Uterus (tissue), 4 donors: ENCODE measurements around the gene FGB. TPM values are rescaled to one million over a fixed set of nuclear protein-coding genes. Genes with fewer than 3 reads are reported as not detected.

ENCODE experiments used
- DNase-seq, 2 donors: peaks; one replicate each; pipeline ENCODE4 v3.0.0-alpha.2; 2019 to 2020
- H3K27ac ChIP-seq, 2 donors: fragments of 200-600 bp; sonication (generic); 1 replicate in 1 of 2; 2 replicates in 1 of 2; pipeline ENCODE4 v1.5.1; 2016 to 2018
- H3K27me3 ChIP-seq, 2 donors: fragments of 200-600 bp; sonication (generic); one replicate each; pipeline ENCODE4 v1.5.1; 2018 to 2019; ENCODE audit warnings: control low read depth in 1 of 2
- H3K36me3 ChIP-seq, 2 donors: fragments of 200-600 bp; sonication (generic); one replicate each; pipeline ENCODE4 v1.5.1; 2019; ENCODE audit warnings: control low read depth in 1 of 2
- H3K4me1 ChIP-seq, 2 donors: fragments of 200-600 bp; sonication (generic); one replicate each; pipeline ENCODE4 v1.5.1; 2018 to 2019; ENCODE audit warnings: control low read depth in 1 of 2
- H3K4me3 ChIP-seq, 2 donors: fragments of 200-600 bp; sonication (generic); 1 replicate in 1 of 2; 2 replicates in 1 of 2; pipeline ENCODE4 v1.5.1; 2018 to 2019; ENCODE audit warnings: mild to moderate bottlenecking in 1 of 2
- H3K9me3 ChIP-seq, 2 donors: fragments of 200-600 bp; sonication (generic); one replicate each; pipeline ENCODE4 v1.5.1; 2019; ENCODE audit warnings: control low read depth in 1 of 2
- CTCF ChIP-seq, 4 experiments: fragments of 200-600 bp in 2 of 4; fragments of 450-650 bp in 2 of 4; sonication (generic) in 2 of 4; IDR thresholded peaks; one replicate each; pipeline ENCODE4 v1.5.1; 2016 to 2019; ENCODE audit warnings: antibody characterized with exemption in 4 of 4, mild to moderate bottlenecking in 2 of 4, moderate library complexity in 1 of 4
- POLR2A ChIP-seq, 2 donors: fragments of 450-650 bp; IDR thresholded peaks; one replicate each; pipeline ENCODE4 v1.6.1; 2016; ENCODE audit warnings: antibody characterized with exemption in 2 of 2, mild to moderate bottlenecking in 1 of 2, moderate library complexity in 1 of 2
- intact Hi-C: fragments of 100-400 bp; cut with DNase I; formaldehyde crosslinking; loops from one replicate; pipeline ENCODE4 v1.15.1; 2023; ENCODE audit warnings: low total_unique reads
- total RNA-seq, 4 donors: library from RNA; depleted of rRNA in 3 of 4; stranded (reverse); fragments of >200 nt in 3 of 4; gene quantifications; one replicate each; pipeline versions ENCODE4 v1.1.0 to v1.2.4, GENCODE V29; 2014 to 2023
- donor health status: DM: yes; HTN: yes; CAD: no.

FGB gene
- total RNA-seq, 4 donors from 2014 or later, result 1.1 TPM; not detected in 3

- peaks cover 0 to 4% of the 10 kb centered on the region in 2 donors for H3K27me3 ChIP-seq
- H3K9me3 ChIP-seq, result no peaks in the 10 kb centered on the region
- no peak overlapping the region for H3K27ac ChIP-seq
- H3K36me3 ChIP-seq, result no peaks in the 10 kb centered on the region
- H3K4me3 ChIP-seq, result no peak overlapping the region
- no peaks in the 10 kb centered on the region for H3K4me1 ChIP-seq
- intact Hi-C loops, result no loop called here
- no peak for DNase-seq
- TF ChIP-seq CTCF (IDR thresholded peaks at IDR 0.05) (no peak), POLR2A (IDR thresholded peaks at IDR 0.05) (no peak)
Observed at GRCh38 chr4:154565704-154566103, 2.9 kb downstream of the FGB start.

GRCh38 chr4:154566639-154567204 is 3.9 kb downstream of the FGB start:
- TF ChIP-seq CTCF (IDR thresholded peaks at IDR 0.05) (no peak), POLR2A (IDR thresholded peaks at IDR 0.05) (no peak)
- intact Hi-C loops, result no loop called here
- H3K9me3 ChIP-seq, result no peaks in the 10 kb centered on the region
- DNase-seq, result no peak
- H3K4me3 ChIP-seq, result no peak overlapping the region
- H3K4me1 ChIP-seq, result no peaks in the 10 kb centered on the region
- H3K27me3 ChIP-seq, result peaks cover 0 to 4% of the 10 kb centered on the region in 2 donors
- no peak overlapping the region for H3K27ac ChIP-seq
- no peaks in the 10 kb centered on the region for H3K36me3 ChIP-seq

- intact Hi-C loops, result no loop called here
Observed at GRCh38 chr4:154569028-154569427, 6.2 kb downstream of the FGB start.

GRCh38 chr4:154569584-154569983 is 6.8 kb downstream of the FGB start:
- Histone ChIP-seq H3K4me3 (no peak overlapping the region), H3K36me3 (no peaks in the 10 kb centered on the region), H3K9me3 (no peaks in the 10 kb centered on the region), H3K27ac (no peak overlapping the region), H3K4me1 (no peaks in the 10 kb centered on the region), H3K27me3 (peaks cover 0 to 4% of the 10 kb centered on the region in 2 donors)
- DNase-seq, result no peak
- TF ChIP-seq CTCF (IDR thresholded peaks at IDR 0.05), result no peak
- no peak for TF ChIP-seq POLR2A (IDR thresholded peaks at IDR 0.05)
- intact Hi-C loops, result no loop called here

More at GRCh38 chr4:154569028-154569427, 6.2 kb downstream of the FGB start:
- no peak for DNase-seq
- peaks cover 0 to 4% of the 10 kb centered on the region in 2 donors for H3K27me3 ChIP-seq
- H3K4me1 ChIP-seq, result no peaks in the 10 kb centered on the region
- no peak overlapping the region for H3K4me3 ChIP-seq
- TF ChIP-seq POLR2A (IDR thresholded peaks at IDR 0.05), result no peak
- no peak for TF ChIP-seq CTCF (IDR thresholded peaks at IDR 0.05)
- H3K36me3 ChIP-seq, result no peaks in the 10 kb centered on the region
- no peak overlapping the region for H3K27ac ChIP-seq
- no peaks in the 10 kb centered on the region for H3K9me3 ChIP-seq

- intact Hi-C loops, result no loop called here
- DNase-seq, result no peak
- Histone ChIP-seq H3K4me3 (no peak overlapping the region), H3K27ac (no peak overlapping the region), H3K4me1 (no peaks in the 10 kb centered on the region), H3K9me3 (no peaks in the 10 kb centered on the region), H3K36me3 (no peaks in the 10 kb centered on the region), H3K27me3 (no peaks in the 10 kb centered on the region)
- TF ChIP-seq POLR2A (IDR thresholded peaks at IDR 0.05) (no peak), CTCF (IDR thresholded peaks at IDR 0.05) (no peak)
Observed at GRCh38 chr4:154573190-154573870, 10.5 kb downstream of the FGB start.
